Right lobe of liver (tissue), 4 donors: Measurements from ENCODE around the gene PGAP2.

Experiments used
- CTCF ChIP-seq, 4 donors: fragments of 200-600 bp in 3 of 4; fragments of 450-650 bp in 1 of 4; IDR thresholded peaks; one replicate each; pipeline versions ENCODE4 v1.5.1 to v1.8.0; 2016 to 2022; ENCODE audit warnings: antibody characterized with exemption in 4 of 4, mild to moderate bottlenecking in 2 of 4
- POLR2A ChIP-seq: fragments of 450-650 bp; IDR thresholded peaks from one replicate; pipeline ENCODE4 v1.6.1; 2017; ENCODE audit warnings: antibody characterized with exemption, mild to moderate bottlenecking
- donor health status: DM: no; HTN: no; CAD: no.
- donor health status: DM: no; HTN: no; CAD: no.
- donor health status: DM: no; HTN: yes; CAD: no.

- TF ChIP-seq CTCF (IDR thresholded peaks at IDR 0.05) (no peak), POLR2A (no peak)
Measured at GRCh38 chr11:3834664-3835461, 26.5 kb downstream of the PGAP2 start.
